ENCODE measurements around the gene WDR17.

- TF ChIP-seq, protein P1, sequence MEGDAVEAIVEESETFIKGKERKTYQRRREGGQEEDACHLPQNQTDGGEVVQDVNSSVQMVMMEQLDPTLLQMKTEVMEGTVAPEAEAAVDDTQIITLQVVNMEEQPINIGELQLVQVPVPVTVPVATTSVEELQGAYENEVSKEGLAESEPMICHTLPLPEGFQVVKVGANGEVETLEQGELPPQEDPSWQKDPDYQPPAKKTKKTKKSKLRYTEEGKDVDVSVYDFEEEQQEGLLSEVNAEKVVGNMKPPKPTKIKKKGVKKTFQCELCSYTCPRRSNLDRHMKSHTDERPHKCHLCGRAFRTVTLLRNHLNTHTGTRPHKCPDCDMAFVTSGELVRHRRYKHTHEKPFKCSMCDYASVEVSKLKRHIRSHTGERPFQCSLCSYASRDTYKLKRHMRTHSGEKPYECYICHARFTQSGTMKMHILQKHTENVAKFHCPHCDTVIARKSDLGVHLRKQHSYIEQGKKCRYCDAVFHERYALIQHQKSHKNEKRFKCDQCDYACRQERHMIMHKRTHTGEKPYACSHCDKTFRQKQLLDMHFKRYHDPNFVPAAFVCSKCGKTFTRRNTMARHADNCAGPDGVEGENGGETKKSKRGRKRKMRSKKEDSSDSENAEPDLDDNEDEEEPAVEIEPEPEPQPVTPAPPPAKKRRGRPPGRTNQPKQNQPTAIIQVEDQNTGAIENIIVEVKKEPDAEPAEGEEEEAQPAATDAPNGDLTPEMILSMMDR (conservative IDR thresholded peaks at IDR 0.05 in 1 of 2, IDR thresholded peaks at IDR 0.05 in 1 of 2; ENCODE audit: extremely low read depth in 1 of 2, insufficient read depth in 1 of 2, low read depth in 1 of 2, low read length in 2 of 2), result no peak
- no peak for TF ChIP-seq EZH2 (IDR thresholded peaks at IDR 0.05; ENCODE audit: borderline replicate concordance, low read length)
Measured at GRCh38 chr4:176210579-176211296, 145.1 kb downstream of the WDR17 start.

Data from mammary epithelial cell (primary cell).